HepG2 (cell line): Measurements from ENCODE around the gene TULP3. TPM values are rescaled to one million over a fixed set of nuclear protein-coding genes. Genes with fewer than 3 reads are reported as not detected.

ENCODE experiments used
- ARID2 ChIP-seq: sonication (generic); formaldehyde crosslinking; IDR thresholded peaks from 2 replicates; pipeline ENCODE4 v1.8.1; 2022; ENCODE audit warnings: mild to moderate bottlenecking, missing genetic modification reagents, borderline replicate concordance
- ATF7-NPFF ChIP-seq: sonication (generic); formaldehyde crosslinking; IDR thresholded peaks from 2 replicates; pipeline ENCODE4 v1.8.1; 2023; ENCODE audit warnings: mild to moderate bottlenecking, low read depth, missing genetic modification reagents, moderate library complexity
- FOXC1 ChIP-seq: sonication (generic); formaldehyde crosslinking; IDR thresholded peaks from 2 replicates; pipeline ENCODE4 v1.8.0; 2022; ENCODE audit warnings: mild to moderate bottlenecking, missing genetic modification reagents, borderline replicate concordance
- GATA4 ChIP-seq: sonication (generic); IDR thresholded peaks from 2 replicates; pipeline ENCODE4 v1.6.1; 2016; ENCODE audit warnings: antibody characterized with exemption, low read depth, borderline replicate concordance
- HNRNPLL ChIP-seq: fragments of 200-400 bp; formaldehyde crosslinking; IDR thresholded peaks from 2 replicates; pipeline ENCODE4 v1.6.1; 2017; ENCODE audit warnings: mild to moderate bottlenecking, low read depth, low read length; ENCODE audit not compliant: poor library complexity, severe bottlenecking
- MEF2D ChIP-seq: sonication (generic); formaldehyde crosslinking; IDR thresholded peaks from 2 replicates; pipeline ENCODE4 v1.5.1; 2020; ENCODE audit warnings: mild to moderate bottlenecking, missing genetic modification reagents
- NR1H2 ChIP-seq: sonication (generic); formaldehyde crosslinking; IDR thresholded peaks from 2 replicates; pipeline ENCODE4 v1.8.1; 2022; ENCODE audit warnings: low read depth, missing genetic modification reagents, borderline replicate concordance
- PTBP1 ChIP-seq: fragments of 200-400 bp; formaldehyde crosslinking; IDR thresholded peaks from 2 replicates; pipeline ENCODE4 v1.6.1; 2018; ENCODE audit warnings: low read length, low read depth; ENCODE audit not compliant: poor library complexity, severe bottlenecking
- SMAD9 ChIP-seq: sonication (generic); formaldehyde crosslinking; IDR thresholded peaks from 2 replicates; pipeline ENCODE4 v1.5.1; 2020; ENCODE audit warnings: mild to moderate bottlenecking, missing genetic modification reagents
- ZFP36 ChIP-seq: fragments of 150-350 bp; IDR thresholded peaks from 2 replicates; pipeline ENCODE4 v1.6.1; 2018; ENCODE audit warnings: borderline replicate concordance, low read length, low read depth; ENCODE audit not compliant: partially characterized antibody
- ZKSCAN5 ChIP-seq: sonication (generic); formaldehyde crosslinking; IDR thresholded peaks from 2 replicates; pipeline ENCODE4 v1.5.1; 2020; ENCODE audit warnings: mild to moderate bottlenecking, missing genetic modification reagents
- ZNF317 ChIP-seq: sonication (generic); formaldehyde crosslinking; IDR thresholded peaks from 2 replicates; pipeline ENCODE4 v1.5.0; 2020; ENCODE audit warnings: mild to moderate bottlenecking, missing genetic modification reagents
- ZNF460 ChIP-seq: sonication (generic); formaldehyde crosslinking; IDR thresholded peaks from 2 replicates; pipeline ENCODE4 v1.5.1; 2020; ENCODE audit warnings: missing genetic modification reagents, mild to moderate bottlenecking, borderline replicate concordance
- ZNF816 ChIP-seq: sonication (generic); formaldehyde crosslinking; IDR thresholded peaks from 2 replicates; pipeline ENCODE4 v1.8.0; 2022; ENCODE audit warnings: missing genetic modification reagents, mild to moderate bottlenecking, borderline replicate concordance
- ZSCAN29 ChIP-seq: sonication (generic); formaldehyde crosslinking; conservative IDR thresholded peaks from 2 replicates; pipeline ENCODE4 v1.4.0; 2020; ENCODE audit warnings: mild to moderate bottlenecking, missing genetic modification reagents
- polyA plus RNA-seq, 8 experiments: library from polyadenylated mRNA; depleted of rRNA in 3 of 8; stranded (reverse) in 7 of 8; unstranded in 1 of 8; fragments of >200 nt; fragmentation: Illumina TruSeq in 4 of 8; extraction: Trizol in 4 of 8; gene quantifications; 2 replicates each; pipeline versions ENCODE4 v1.2.1 to v1.2.3, GENCODE V29; 2011 to 2016; ENCODE audit warnings: low read depth in 4 of 8, missing spikeins in 1 of 8, mixed read lengths in 1 of 8; ENCODE audit not compliant: insufficient read depth in 1 of 8
- total RNA-seq, 5 experiments: library from RNA; depleted of rRNA; stranded (reverse); fragments of >200 nt; fragmentation: Illumina TruSeq; extraction: Trizol; gene quantifications; 2 replicates each; pipeline ENCODE4 v1.2.3, GENCODE V29; 2016; ENCODE audit warnings: low read depth in 1 of 5
- TF ChIP-seq, protein P1 (sequence below): sonication (generic); formaldehyde crosslinking; IDR thresholded peaks from 2 replicates; pipeline ENCODE4 v1.5.0; 2020; ENCODE audit warnings: mild to moderate bottlenecking, missing genetic modification reagents, borderline replicate concordance
- TF ChIP-seq, protein P2 (sequence below): IDR thresholded peaks from 2 replicates; pipeline ENCODE4 v1.6.1; 2016; ENCODE audit warnings: control low read depth
- TF ChIP-seq, protein P3 (sequence below), 2 experiments: fragments of 450-650 bp in 1 of 2; sonication (generic) in 1 of 2; formaldehyde crosslinking; IDR thresholded peaks; 2 replicates each; pipeline versions ENCODE4 v1.5.0 to v1.8.0; 2020 to 2022; ENCODE audit warnings: mild to moderate bottlenecking in 1 of 2, missing genetic modification reagents in 1 of 2
- TF ChIP-seq, protein P4 (sequence below): sonication (generic); formaldehyde crosslinking; IDR thresholded peaks from 2 replicates; pipeline ENCODE4 v1.5.0; 2020; ENCODE audit warnings: missing genetic modification reagents
- TF ChIP-seq, protein P5 (sequence below): sonication (generic); formaldehyde crosslinking; IDR thresholded peaks from 2 replicates; pipeline ENCODE4 v1.4.0; 2020; ENCODE audit warnings: missing genetic modification reagents

TULP3 gene
- total and polyA plus RNA-seq, 2 of the 13 experiments (the other 11 are each of a cell fraction or from before 2014, with no cell fraction given), result 11.2 to 13.2 TPM

DNA sequence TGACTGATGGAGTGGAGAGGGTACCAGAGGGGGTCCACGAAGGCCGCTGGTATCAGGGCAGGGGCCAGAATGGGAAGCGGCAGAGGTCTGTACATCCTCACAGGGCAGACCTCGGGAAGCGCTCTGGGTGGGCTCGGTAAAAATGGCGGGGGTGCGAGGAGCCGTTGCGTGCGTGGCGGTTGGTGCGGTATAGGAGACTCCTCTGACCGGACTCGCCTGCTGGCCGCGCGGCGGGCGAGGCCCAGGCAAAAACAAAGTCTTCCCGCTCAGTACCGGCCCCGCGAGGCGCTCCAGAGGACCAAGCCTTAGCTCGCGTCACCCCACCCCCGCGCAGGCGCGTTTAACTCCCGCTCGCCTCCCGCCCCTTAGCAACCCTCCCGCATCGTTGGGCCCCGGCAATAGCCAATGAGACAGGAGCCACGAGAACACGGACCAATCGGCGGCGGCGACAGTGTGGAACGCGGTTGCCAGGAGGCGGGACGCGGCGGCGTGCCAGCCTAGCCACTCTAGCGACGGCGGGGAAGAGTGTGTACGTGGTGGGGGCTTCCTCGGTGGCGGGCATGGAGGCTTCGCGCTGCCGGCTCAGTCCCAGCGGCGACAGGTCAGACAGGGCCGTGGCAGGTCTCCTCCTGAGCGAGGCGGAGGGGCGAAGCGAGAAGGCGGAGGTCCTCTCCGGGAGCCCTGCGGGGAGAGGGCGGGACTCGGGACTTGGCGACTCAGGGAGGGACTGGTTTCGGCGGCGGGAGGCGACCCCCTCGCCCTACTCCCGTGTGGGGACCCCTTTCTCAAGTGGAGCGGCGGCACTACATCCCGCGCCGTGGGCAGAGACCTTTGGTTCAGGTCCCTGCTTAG lies at the start of gene TULP3 (continued):
- 0 out of 2 replicates have a peak, but pooled peaks have one; percentile 18 for TF ChIP-seq SMAD9 (CRISPR knock-in tag)
- peak; percentile 87; the same call in 1 of the 2 replicates for TF ChIP-seq ARID2 (CRISPR knock-in tag)
- TF ChIP-seq ZNF460 (CRISPR knock-in tag), result no peak
- TF ChIP-seq, protein P1, sequence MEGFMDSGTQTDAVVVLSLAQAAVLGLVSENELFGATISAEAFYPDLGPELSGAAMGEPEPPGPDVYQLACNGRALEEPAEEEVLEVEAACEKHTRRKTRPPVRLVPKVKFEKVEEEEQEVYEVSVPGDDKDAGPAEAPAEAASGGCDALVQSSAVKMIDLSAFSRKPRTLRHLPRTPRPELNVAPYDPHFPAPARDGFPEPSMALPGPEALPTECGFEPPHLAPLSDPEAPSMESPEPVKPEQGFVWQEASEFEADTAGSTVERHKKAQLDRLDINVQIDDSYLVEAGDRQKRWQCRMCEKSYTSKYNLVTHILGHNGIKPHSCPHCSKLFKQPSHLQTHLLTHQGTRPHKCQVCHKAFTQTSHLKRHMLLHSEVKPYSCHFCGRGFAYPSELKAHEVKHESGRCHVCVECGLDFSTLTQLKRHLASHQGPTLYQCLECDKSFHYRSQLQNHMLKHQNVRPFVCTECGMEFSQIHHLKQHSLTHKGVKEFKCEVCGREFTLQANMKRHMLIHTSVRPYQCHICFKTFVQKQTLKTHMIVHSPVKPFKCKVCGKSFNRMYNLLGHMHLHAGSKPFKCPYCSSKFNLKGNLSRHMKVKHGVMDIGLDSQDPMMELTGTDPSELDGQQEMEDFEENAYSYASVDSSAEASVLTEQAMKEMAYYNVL (CRISPR knock-in tag), result 0 out of 2 replicates have a peak, but pooled peaks have one; percentile 53
- TF ChIP-seq ZFP36, result no peak
- TF ChIP-seq FOXC1 (CRISPR knock-in tag), result peak; percentile 98
- TF ChIP-seq, protein P2, sequence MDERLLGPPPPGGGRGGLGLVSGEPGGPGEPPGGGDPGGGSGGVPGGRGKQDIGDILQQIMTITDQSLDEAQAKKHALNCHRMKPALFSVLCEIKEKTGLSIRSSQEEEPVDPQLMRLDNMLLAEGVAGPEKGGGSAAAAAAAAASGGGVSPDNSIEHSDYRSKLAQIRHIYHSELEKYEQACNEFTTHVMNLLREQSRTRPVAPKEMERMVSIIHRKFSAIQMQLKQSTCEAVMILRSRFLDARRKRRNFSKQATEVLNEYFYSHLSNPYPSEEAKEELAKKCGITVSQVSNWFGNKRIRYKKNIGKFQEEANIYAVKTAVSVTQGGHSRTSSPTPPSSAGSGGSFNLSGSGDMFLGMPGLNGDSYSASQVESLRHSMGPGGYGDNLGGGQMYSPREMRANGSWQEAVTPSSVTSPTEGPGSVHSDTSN (CRISPR knock-in tag), result no peak
- no peak for TF ChIP-seq NR1H2 (CRISPR knock-in tag)
- TF ChIP-seq, protein P3, sequence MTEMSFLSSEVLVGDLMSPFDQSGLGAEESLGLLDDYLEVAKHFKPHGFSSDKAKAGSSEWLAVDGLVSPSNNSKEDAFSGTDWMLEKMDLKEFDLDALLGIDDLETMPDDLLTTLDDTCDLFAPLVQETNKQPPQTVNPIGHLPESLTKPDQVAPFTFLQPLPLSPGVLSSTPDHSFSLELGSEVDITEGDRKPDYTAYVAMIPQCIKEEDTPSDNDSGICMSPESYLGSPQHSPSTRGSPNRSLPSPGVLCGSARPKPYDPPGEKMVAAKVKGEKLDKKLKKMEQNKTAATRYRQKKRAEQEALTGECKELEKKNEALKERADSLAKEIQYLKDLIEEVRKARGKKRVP (CRISPR knock-in tag; IDR thresholded peaks at IDR 0.05), result no peak; a peak in 1 of 4 replicates
- 0 out of 2 replicates have a peak, but pooled peaks have one; percentile 23 for TF ChIP-seq ZNF816 (CRISPR knock-in tag)
- TF ChIP-seq MEF2D (CRISPR knock-in tag), result peak; percentile 88
- TF ChIP-seq, protein P4, sequence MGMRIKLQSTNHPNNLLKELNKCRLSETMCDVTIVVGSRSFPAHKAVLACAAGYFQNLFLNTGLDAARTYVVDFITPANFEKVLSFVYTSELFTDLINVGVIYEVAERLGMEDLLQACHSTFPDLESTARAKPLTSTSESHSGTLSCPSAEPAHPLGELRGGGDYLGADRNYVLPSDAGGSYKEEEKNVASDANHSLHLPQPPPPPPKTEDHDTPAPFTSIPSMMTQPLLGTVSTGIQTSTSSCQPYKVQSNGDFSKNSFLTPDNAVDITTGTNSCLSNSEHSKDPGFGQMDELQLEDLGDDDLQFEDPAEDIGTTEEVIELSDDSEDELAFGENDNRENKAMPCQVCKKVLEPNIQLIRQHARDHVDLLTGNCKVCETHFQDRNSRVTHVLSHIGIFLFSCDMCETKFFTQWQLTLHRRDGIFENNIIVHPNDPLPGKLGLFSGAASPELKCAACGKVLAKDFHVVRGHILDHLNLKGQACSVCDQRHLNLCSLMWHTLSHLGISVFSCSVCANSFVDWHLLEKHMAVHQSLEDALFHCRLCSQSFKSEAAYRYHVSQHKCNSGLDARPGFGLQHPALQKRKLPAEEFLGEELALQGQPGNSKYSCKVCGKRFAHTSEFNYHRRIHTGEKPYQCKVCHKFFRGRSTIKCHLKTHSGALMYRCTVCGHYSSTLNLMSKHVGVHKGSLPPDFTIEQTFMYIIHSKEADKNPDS (CRISPR knock-in tag), result 0 out of 2 replicates have a peak, but pooled peaks have one; percentile 84
- no peak for TF ChIP-seq PTBP1
- no peak for TF ChIP-seq ZKSCAN5 (CRISPR knock-in tag)
- TF ChIP-seq ZNF317 (CRISPR knock-in tag), result no peak
- TF ChIP-seq, protein P5, sequence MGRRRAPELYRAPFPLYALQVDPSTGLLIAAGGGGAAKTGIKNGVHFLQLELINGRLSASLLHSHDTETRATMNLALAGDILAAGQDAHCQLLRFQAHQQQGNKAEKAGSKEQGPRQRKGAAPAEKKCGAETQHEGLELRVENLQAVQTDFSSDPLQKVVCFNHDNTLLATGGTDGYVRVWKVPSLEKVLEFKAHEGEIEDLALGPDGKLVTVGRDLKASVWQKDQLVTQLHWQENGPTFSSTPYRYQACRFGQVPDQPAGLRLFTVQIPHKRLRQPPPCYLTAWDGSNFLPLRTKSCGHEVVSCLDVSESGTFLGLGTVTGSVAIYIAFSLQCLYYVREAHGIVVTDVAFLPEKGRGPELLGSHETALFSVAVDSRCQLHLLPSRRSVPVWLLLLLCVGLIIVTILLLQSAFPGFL, result no peak
- no peak for TF ChIP-seq ZSCAN29 (CRISPR knock-in tag)
- peak; percentile 89; the same call in 1 of the 2 replicates for TF ChIP-seq ATF7-NPFF
- TF ChIP-seq GATA4, result no peak
- peak; percentile 51 for TF ChIP-seq HNRNPLL
